OCI-LY7 (cell line): Measurements from ENCODE around the gene SLC31A1.

Experiments
- CTCF ChIP-seq: fragments of 200-600 bp; sonication (generic); conservative IDR thresholded peaks from 2 replicates; pipeline ENCODE4 v1.5.1; 2014; ENCODE audit warnings: mild to moderate bottlenecking, antibody characterized with exemption, low read length, moderate library complexity, mixed read lengths
- EZH2phosphoT487 ChIP-seq: fragments of 200-600 bp; sonication (generic); IDR thresholded peaks from 2 replicates; pipeline ENCODE4 v1.6.1; 2018; ENCODE audit warnings: low read depth, borderline replicate concordance, mild to moderate bottlenecking, mixed run types, antibody characterized with exemption, low read length, moderate library complexity, mixed read lengths

- TF ChIP-seq EZH2phosphoT487 (no peak), CTCF (no peak)
Observed at GRCh38 chr9:113231701-113232100, 10.4 kb downstream of the SLC31A1 start.
